NCI-H2227 (cell line): ENCODE measurements around the gene RBPJL.
"Not testable (repeated sequence)": the region's sequence is repeated elsewhere in the genome, so short reads cannot be mapped to it uniquely, and the experiment has no call there.

Source experiments
- DNase-seq: peaks from one replicate; lab custom pipeline; 2025; ENCODE audit not compliant: unreplicated experiment; lab: John Stamatoyannopoulos, UW

RBPJL gene

GRCh38 chr20:45341579-45341938 is 34.9 kb downstream of the RBPJL start:
- DNase-seq, result no peak

GRCh38 chr20:45341939-45342854 is 35.6 kb downstream of the RBPJL start:
- DNase-seq, result peak; percentile 48

- DNase-seq, result no peak
Observed at GRCh38 chr20:45342855-45343531, 36.4 kb downstream of the RBPJL start.

DNA sequence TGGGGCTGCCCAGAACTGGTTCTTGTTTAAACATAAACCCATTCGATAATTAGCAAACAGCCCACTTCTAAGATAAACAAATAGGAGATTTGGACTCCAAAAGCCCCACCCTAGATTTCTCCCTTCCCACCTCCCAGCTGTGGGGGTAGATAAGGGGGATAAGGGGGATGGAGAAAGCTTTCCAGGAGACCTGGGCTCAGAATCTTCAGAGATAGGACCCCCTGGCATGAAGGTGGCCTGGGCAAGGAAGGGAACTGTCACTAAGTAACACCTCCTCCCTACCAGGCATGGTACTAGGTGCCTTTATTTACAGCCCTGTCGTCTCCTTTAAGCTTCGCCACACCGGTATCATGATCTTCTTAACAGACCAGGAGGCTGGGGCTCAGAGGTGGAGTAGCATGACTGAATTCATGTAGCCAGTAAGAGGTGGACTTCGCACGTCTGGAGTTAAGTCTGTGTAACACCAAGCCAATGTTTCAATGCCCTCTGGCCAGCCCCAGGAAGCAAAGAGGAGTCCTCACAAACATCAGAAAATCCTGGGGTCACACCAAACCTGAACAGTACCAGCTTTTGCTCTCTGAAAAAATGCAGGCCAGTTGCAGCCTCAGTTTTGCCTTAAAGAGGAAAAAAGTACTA is 37.0 kb downstream of the RBPJL start:
- DNase-seq, result no peak

GRCh38 chr20:45344168-45344860 is 37.7 kb downstream of the RBPJL start:
- DNase-seq, result no peak

GRCh38 chr20:45345104-45345936 is 38.7 kb downstream of the RBPJL start:
- no peak for DNase-seq

DNA sequence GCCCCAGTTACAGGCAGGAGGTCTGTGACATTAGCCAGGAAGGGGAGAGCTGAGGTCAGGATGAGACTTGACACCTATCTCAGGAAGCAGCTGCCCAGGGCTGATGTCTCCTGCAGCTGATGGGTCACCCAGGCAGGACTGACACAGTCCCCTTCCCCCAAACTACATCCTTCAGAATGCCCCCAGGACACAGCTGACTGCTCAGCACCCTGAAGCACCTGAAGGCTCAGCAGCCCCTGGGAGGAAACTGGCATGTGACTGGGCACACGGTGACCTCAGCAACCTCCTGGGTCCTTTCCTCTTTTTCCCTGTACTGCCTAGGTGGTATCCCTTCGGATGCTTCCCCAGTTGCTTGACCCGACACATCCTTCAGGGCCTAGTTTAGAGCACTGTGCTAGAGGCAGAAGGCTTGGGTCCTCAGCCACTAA is 39.7 kb downstream of the RBPJL start:
- no peak for DNase-seq

DNA sequence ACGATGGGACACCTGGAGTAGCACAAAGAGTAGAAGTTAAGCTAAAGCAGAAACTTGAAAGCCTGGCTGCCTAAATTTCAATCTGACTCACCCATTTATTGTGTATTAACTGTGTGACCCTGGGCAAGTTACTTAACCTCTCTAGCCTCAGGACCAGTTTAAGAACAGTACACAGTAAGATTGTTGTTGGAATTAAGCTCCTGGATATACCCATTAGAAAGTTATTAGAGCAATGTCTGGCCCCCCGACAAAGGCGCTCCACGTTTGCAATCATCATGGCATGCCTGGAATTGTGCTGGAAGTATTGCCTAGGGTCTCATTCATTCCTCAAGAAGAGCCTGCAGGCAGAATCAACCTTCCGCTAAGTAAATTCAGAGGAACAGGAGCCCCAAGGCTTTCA is 40.2 kb downstream of the RBPJL start:
- DNase-seq, result no peak

DNA sequence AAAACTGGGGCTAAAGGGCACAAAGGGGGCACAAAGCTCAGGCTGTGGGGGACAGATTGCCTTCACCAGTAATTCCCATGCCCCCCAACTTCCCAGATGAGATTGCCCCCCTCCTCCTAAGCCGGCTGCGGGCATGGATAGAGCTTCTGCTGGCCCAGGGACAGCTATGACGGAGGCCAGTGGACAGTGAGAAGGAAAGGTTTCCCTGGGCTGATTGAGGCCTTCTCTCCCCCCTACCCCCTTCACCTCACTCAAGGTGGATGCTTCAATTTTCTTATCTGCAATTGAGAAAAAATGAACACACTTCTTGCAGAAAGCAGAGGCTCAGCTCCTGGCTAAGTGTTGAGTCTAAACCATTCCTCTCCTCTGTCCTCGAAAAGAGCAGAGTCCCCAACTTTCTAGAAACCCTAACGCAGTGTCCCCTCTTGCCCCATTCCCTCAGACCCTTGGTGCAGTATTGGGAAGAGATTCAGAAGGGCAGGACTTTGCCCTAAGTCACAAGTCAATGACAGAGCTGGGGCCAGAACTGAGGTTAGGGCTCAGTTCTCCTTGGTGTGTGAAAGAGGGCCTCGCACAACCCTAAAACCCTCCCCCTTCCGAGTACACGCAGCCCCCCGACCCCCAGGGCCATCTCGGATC is 40.8 kb downstream of the RBPJL start:
- no peak for DNase-seq

DNA sequence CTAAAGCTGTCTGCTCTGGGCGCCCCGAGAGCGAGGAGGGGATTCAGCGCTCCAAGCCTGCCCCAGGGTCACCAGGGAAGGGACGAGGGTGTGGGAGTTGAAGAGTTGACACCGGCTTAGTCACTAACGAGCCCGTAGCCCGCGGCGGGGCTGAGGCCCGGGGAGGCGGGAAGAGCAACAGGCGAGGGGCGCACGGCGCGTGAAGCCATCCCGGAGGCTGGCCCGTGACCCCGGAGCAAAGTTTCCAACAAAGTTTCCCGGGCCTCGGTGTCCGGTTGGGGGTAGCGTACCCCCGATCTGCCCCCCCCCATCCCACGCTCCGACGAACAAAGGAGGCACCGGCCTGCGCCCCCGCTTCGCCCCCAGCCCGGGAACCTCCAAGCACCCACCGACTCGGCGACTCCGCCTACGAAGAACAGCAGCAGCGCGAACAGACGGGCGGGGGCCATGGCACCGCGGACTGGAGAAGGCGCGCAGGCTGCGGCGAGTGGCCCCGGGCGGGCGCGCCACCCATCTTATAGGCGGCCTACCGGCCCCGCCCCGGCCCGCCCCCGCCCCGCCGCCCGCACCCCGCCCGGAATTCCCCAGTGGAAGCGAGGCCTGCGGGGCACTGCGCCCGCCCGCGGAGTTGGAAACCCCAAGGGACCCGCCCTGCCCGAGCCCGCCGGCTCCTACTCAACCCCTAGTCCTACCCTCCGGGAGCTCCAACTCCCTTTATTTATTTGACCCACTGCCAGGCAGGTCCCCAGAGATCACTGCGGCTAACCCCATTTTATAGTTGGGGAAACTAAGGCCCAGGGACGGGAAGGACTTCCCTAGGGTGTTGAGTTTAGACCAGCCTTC is 41.5 kb downstream of the RBPJL start, which contains the start of gene SDC4:
Gene SDC4 (minus strand): TSS at position 489 of the 843 bp plus-strand sequence. CDS start 40 bp downstream, at position 449.
- DNase-seq, result peak; percentile 54

DNA sequence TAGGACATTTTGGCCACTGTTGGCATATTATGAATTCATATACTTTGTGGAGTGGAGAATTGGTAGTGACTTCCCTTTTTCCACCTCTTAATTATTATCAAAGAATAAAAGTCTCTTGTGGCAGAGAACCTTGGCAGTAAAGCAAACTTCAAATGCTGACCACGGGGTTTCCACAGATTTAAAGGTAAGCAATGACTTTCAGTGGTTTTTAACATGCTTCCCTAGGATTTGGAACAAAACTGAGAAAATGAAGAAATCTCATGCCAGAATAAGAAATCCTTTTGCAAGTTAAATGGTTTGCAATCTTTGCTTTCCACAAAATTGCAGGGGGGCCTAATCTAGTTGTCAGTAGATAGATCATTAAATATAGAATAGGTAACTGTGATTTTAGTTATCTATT is 43.6 kb downstream of the RBPJL start:
- no peak for DNase-seq

GRCh38 chr20:45350795-45351194 is 44.2 kb downstream of the RBPJL start:
- not testable (repeated sequence) for DNase-seq

GRCh38 chr20:45352729-45353128 is 46.1 kb downstream of the RBPJL start:
- no peak for DNase-seq

DNA sequence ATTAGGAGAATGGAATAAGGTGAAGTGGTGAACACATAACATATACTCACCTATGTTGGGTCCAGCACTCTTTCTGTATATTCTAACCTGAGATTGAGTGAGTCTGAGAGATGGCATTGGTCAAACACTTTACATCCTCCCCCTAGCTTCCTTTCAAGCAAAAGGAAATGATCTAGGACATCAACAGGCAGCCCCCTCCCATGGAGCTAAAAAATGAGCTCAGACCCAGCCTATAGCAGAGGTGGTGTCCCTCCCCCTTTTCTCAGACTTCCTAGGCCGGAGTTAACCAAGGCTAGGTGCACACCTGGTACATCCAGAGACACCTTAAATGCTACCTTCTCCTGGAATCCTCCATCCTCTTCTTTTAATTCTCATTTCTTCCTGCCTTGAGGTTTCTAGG is 47.1 kb downstream of the RBPJL start:
- no peak for DNase-seq

GRCh38 chr20:45354423-45355208 is 48.0 kb downstream of the RBPJL start:
- DNase-seq, result no peak

DNA sequence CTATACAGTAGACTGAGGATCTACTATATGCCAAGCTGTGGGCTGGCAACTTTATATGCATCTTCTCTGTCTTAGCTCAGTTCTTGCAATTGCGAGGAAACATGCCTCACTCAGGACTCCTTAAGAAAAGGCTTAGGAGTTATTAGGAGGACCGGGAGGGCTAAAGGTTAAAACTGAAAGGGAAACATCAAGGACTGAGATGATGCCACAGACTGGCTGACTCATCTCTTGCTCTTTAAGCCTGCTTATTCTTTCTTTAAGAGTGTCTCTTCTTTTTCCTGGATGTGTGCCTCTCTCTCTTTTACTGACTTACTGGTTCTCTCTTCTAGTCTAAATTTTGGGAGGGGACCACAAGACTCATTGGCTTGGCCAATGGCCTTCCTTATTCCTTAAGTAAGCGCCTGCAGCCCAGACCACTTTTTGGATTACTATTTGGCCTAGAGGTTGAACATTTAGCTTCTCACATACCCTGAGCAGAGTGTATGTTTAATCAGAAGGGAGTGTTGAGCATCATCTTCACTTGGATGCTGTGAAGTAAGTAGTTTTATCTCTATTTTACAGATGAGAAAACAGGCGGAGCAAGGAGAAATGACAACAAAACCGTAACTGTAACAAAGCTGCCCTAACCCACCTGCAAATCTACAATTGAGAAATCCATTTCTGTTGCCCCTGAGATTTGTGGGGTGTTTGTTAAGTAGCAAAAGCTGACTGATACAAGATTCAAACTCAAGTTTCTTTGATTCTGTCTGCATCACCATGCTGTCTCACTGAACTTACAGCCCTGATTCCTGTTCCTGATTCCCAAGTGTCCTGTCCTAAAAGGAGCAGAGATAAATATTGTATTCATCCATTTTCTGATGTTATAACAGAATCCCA is 48.8 kb downstream of the RBPJL start:
- no peak for DNase-seq
